ENCODE data around the gene CMTM1.

Gene CMTM1

DNA sequence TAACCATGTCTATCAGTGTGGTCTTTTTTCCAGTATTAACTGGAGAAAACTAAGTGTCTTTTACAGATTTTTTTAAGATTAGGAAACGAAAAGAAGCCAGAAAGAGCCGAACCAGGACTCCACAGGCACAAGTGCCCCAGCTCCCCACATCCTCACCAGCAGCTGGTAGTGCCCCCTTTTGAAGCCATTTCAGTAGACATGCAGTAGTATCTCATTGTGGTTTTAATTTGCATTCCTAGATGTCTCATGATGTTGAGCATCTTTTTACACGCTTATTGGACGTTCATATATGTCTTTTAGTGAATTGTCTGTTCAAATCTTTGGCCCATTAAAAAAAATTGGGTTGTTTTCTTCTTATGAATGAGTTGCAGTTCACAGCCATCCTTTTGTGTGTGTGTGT, 33.5 kb downstream of the CMTM1 start:
- no peaks in the 10 kb centered on the region for H3K4me1 ChIP-seq (ENCODE audit: insufficient read depth, poor library complexity, severe bottlenecking)
- H3K27ac ChIP-seq (ENCODE audit: poor library complexity, severe bottlenecking), result no peak overlapping the region
- H3K36me3 ChIP-seq (ENCODE audit: low read depth), result no peaks in the 10 kb centered on the region
- no peak overlapping the region for H3K4me3 ChIP-seq (ENCODE audit: severe bottlenecking)
- DNase-seq (ENCODE audit: low spot score) (no peak), ATAC-seq (ENCODE audit: low read depth) (no peak)
- H3K27me3 ChIP-seq (ENCODE audit: insufficient read depth, poor library complexity, severe bottlenecking), result no peaks in the 10 kb centered on the region
- TF ChIP-seq, protein P1, sequence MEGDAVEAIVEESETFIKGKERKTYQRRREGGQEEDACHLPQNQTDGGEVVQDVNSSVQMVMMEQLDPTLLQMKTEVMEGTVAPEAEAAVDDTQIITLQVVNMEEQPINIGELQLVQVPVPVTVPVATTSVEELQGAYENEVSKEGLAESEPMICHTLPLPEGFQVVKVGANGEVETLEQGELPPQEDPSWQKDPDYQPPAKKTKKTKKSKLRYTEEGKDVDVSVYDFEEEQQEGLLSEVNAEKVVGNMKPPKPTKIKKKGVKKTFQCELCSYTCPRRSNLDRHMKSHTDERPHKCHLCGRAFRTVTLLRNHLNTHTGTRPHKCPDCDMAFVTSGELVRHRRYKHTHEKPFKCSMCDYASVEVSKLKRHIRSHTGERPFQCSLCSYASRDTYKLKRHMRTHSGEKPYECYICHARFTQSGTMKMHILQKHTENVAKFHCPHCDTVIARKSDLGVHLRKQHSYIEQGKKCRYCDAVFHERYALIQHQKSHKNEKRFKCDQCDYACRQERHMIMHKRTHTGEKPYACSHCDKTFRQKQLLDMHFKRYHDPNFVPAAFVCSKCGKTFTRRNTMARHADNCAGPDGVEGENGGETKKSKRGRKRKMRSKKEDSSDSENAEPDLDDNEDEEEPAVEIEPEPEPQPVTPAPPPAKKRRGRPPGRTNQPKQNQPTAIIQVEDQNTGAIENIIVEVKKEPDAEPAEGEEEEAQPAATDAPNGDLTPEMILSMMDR (IDR thresholded peaks at IDR 0.05; ENCODE audit: poor library complexity, severe bottlenecking), result no peak
- H3K9me3 ChIP-seq (ENCODE audit: severe bottlenecking), result no peaks in the 10 kb centered on the region

DNA sequence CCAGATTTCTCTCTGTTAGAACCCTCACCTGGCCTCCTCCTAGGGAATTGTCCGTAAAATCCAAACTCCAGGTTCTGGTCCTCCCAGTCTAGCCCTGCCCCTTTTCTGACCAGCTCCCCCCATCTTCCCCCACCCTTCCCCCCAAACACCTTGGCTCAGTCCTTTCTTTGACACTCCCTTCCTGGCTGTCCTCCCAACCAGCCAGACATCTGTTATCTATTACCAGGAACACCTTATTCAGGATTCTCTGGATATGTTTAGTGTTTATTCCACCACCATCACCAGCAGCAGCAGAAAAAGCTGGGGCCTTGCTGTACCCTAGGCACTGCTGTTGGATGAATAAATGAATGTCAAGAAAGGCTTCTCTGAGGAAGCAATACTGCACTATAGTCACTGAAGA, 34.2 kb downstream of the CMTM1 start:
- H3K9me3 ChIP-seq (ENCODE audit: severe bottlenecking), result no peaks in the 10 kb centered on the region
- TF ChIP-seq, protein P1 (IDR thresholded peaks at IDR 0.05; ENCODE audit: poor library complexity, severe bottlenecking), result no peak
- H3K4me1 ChIP-seq (ENCODE audit: insufficient read depth, poor library complexity, severe bottlenecking), result no peaks in the 10 kb centered on the region
- no peak overlapping the region for H3K27ac ChIP-seq (ENCODE audit: poor library complexity, severe bottlenecking)
- H3K4me3 ChIP-seq (ENCODE audit: severe bottlenecking), result no peak overlapping the region
- ATAC-seq (ENCODE audit: low read depth), result no peak
- no peaks in the 10 kb centered on the region for H3K27me3 ChIP-seq (ENCODE audit: insufficient read depth, poor library complexity, severe bottlenecking)
- H3K36me3 ChIP-seq (ENCODE audit: low read depth), result no peaks in the 10 kb centered on the region
- DNase-seq (ENCODE audit: low spot score), result no peak

DNA sequence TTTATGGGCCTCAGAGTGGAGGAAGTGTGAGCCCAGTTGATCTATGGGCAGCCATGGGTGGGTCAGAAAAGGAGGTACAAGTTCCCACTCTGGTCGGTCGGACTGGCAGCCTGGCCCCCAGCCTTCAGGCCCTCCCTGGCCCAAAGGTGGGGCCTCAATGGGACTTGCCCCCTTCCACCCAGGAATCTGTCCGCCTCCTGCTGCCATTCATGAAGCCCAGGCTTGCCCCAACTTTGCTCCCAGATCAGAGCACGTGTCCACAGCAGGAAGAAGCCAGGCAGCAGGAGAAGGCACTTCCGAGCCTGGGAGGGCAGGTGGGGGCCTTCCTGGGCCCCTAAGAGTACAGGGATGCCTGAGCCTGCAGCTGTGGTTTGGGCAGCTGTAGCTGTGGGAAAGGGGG, 35.2 kb downstream of the CMTM1 start:
- no peaks in the 10 kb centered on the region for H3K27me3 ChIP-seq (ENCODE audit: insufficient read depth, poor library complexity, severe bottlenecking)
- H3K9me3 ChIP-seq (ENCODE audit: severe bottlenecking), result no peaks in the 10 kb centered on the region
- peaks cover 4% of the 10 kb centered on the region for H3K4me1 ChIP-seq (ENCODE audit: insufficient read depth, poor library complexity, severe bottlenecking)
- H3K4me3 ChIP-seq (ENCODE audit: severe bottlenecking), result no peak overlapping the region
- H3K27ac ChIP-seq (ENCODE audit: poor library complexity, severe bottlenecking), result no peak overlapping the region
- ATAC-seq (ENCODE audit: low read depth) (no peak), DNase-seq (ENCODE audit: low spot score) (no peak)
- H3K36me3 ChIP-seq (ENCODE audit: low read depth), result no peaks in the 10 kb centered on the region
- TF ChIP-seq, protein P1 (IDR thresholded peaks at IDR 0.05; ENCODE audit: poor library complexity, severe bottlenecking), result no peak

DNA sequence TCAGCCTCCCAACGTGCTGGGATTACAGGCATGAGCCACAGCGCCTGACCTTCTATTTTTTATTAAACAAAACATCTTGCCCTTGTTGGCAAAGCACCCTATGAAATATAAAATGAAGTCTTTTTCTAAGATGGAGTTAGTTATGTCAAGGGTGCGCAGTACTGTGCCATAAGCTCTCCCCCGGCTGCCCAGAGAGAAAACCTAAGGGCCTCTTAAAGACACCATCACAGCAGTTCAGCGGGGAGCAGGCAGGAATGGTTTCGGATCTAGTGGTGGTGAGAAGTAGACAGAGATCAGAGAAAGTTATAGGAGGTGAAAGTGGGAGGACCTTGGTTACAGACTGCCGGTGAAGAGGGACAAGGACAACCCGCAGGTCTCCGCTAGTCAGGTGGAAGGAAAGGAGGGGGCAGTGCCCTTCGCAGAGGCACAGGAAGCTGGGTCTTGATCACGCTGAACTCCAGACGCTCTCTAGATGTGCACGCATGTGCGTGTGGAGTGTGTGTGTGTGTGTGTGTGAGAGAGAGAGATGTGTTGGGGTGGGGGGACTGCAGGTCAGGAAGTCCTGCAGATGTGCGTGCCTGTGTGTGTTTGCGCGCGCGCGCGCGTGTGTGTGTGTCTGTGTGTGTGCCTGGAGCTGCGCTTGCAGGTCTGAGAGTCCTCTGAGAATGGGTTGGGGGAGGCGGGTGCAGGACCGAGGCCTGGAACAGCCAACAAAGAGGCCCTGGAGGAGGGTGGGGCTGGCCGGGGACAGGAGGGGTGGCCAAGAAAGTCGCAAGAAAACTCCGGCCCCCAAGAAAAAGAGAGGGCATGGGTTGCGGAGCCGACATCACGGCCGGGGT, 37.5 kb downstream of the CMTM1 start:
- Histone ChIP-seq H3K4me1 (ENCODE audit: insufficient read depth, poor library complexity, severe bottlenecking) (peaks cover 8% of the 10 kb centered on the region), H3K4me3 (ENCODE audit: severe bottlenecking) (peak overlapping the region; percentile 88), H3K9me3 (ENCODE audit: severe bottlenecking) (no peaks in the 10 kb centered on the region), H3K27ac (ENCODE audit: poor library complexity, severe bottlenecking) (peak overlapping the region; percentile 81), H3K27me3 (ENCODE audit: insufficient read depth, poor library complexity, severe bottlenecking) (no peaks in the 10 kb centered on the region), H3K36me3 (ENCODE audit: low read depth) (peaks cover 8% of the 10 kb centered on the region)
- ATAC-seq (ENCODE audit: low read depth) (peak; percentile 15; the same call in 2 of the 3 replicates), DNase-seq (ENCODE audit: low spot score) (no peak)
- TF ChIP-seq, protein P1 (IDR thresholded peaks at IDR 0.05; ENCODE audit: poor library complexity, severe bottlenecking), result no peak

Data from RWPE2 (cell line).